HepG2 (cell line): ENCODE results near the gene PRSS8. TPM values are rescaled to one million over a fixed set of nuclear protein-coding genes. Genes with fewer than 3 reads are reported as not detected.

Experiments used
- ELF4 ChIP-seq: sonication (generic); formaldehyde crosslinking; IDR thresholded peaks from 2 replicates; pipeline ENCODE4 v1.5.0; 2020; ENCODE audit warnings: missing genetic modification reagents, mild to moderate bottlenecking, moderate library complexity, borderline replicate concordance
- NRL ChIP-seq: sonication (generic); formaldehyde crosslinking; IDR thresholded peaks from 2 replicates; pipeline ENCODE4 v1.5.0; 2020; ENCODE audit warnings: missing genetic modification reagents, mild to moderate bottlenecking, moderate library complexity, borderline replicate concordance
- PAX8 ChIP-seq: sonication (generic); formaldehyde crosslinking; IDR thresholded peaks from 2 replicates; pipeline ENCODE4 v1.8.0; 2022; ENCODE audit warnings: mild to moderate bottlenecking, missing genetic modification reagents, borderline replicate concordance
- RAD21 ChIP-seq: fragments of 450-650 bp; formaldehyde crosslinking; IDR thresholded peaks from 2 replicates; pipeline ENCODE4 v1.5.0; 2020; ENCODE audit warnings: mild to moderate bottlenecking
- SMC3 ChIP-seq: IDR thresholded peaks from 2 replicates; pipeline ENCODE4 v1.6.1; 2011; ENCODE audit warnings: low read length, improper control_type of control experiment
- SOX6 ChIP-seq, 2 experiments: fragments of 450-650 bp in 1 of 2; sonication (generic) in 1 of 2; formaldehyde crosslinking in 1 of 2; IDR thresholded peaks; 2 replicates each; pipeline versions ENCODE4 v1.4.0 to v1.6.1; 2017 to 2020; ENCODE audit warnings: antibody characterized with exemption in 1 of 2, mild to moderate bottlenecking in 1 of 2, missing genetic modification reagents in 1 of 2
- SRSF9 ChIP-seq: fragments of 200-400 bp; formaldehyde crosslinking; IDR thresholded peaks from 2 replicates; pipeline ENCODE4 v1.6.1; 2018; ENCODE audit warnings: borderline replicate concordance, mild to moderate bottlenecking, low read depth, low read length; ENCODE audit not compliant: insufficient read depth, poor library complexity, severe bottlenecking
- THAP11 ChIP-seq: IDR thresholded peaks from 2 replicates; pipeline ENCODE4 v1.6.1; 2016; ENCODE audit warnings: missing biosample characterization, missing genetic modification reagents
- ZNF816 ChIP-seq: sonication (generic); formaldehyde crosslinking; IDR thresholded peaks from 2 replicates; pipeline ENCODE4 v1.8.0; 2022; ENCODE audit warnings: missing genetic modification reagents, mild to moderate bottlenecking, borderline replicate concordance
- polyA plus RNA-seq, 8 experiments: library from polyadenylated mRNA; depleted of rRNA in 3 of 8; stranded (reverse) in 7 of 8; unstranded in 1 of 8; fragments of >200 nt; fragmentation: Illumina TruSeq in 4 of 8; extraction: Trizol in 4 of 8; gene quantifications; 2 replicates each; pipeline versions ENCODE4 v1.2.1 to v1.2.3, GENCODE V29; 2011 to 2016; ENCODE audit warnings: low read depth in 4 of 8, missing spikeins in 1 of 8, mixed read lengths in 1 of 8; ENCODE audit not compliant: insufficient read depth in 1 of 8
- total RNA-seq, 5 experiments: library from RNA; depleted of rRNA; stranded (reverse); fragments of >200 nt; fragmentation: Illumina TruSeq; extraction: Trizol; gene quantifications; 2 replicates each; pipeline ENCODE4 v1.2.3, GENCODE V29; 2016; ENCODE audit warnings: low read depth in 1 of 5
- TF ChIP-seq, protein P1 (sequence below): sonication (generic); formaldehyde crosslinking; IDR thresholded peaks from 2 replicates; pipeline ENCODE4 v1.4.0; 2020; ENCODE audit warnings: missing genetic modification reagents
- TF ChIP-seq, protein P2 (sequence below): IDR thresholded peaks from 2 replicates; pipeline ENCODE4 v1.6.1; 2016; ENCODE audit warnings: mild to moderate bottlenecking, missing biosample characterization, missing genetic modification reagents
- TF ChIP-seq, protein P3 (sequence below): sonication (generic); formaldehyde crosslinking; IDR thresholded peaks from 2 replicates; pipeline ENCODE4 v1.8.1; 2023; ENCODE audit warnings: missing genetic modification reagents, mild to moderate bottlenecking, borderline replicate concordance
- TF ChIP-seq, protein P4 (sequence below): sonication (generic); formaldehyde crosslinking; IDR thresholded peaks from 2 replicates; pipeline ENCODE4 v1.4.0; 2020; ENCODE audit warnings: mild to moderate bottlenecking, missing genetic modification reagents, borderline replicate concordance
- TF ChIP-seq, protein P5 (sequence below): IDR thresholded peaks from 2 replicates; pipeline ENCODE4 v1.6.1; 2018; ENCODE audit warnings: missing genetic modification reagents, mild to moderate bottlenecking, missing compliant biosample characterization
- TF ChIP-seq, protein P6 (sequence below): sonication (generic); formaldehyde crosslinking; IDR thresholded peaks from 2 replicates; pipeline ENCODE4 v1.8.0; 2022; ENCODE audit warnings: mild to moderate bottlenecking, missing genetic modification reagents

Gene PRSS8
- total and polyA plus RNA-seq, 2 of the 13 experiments (the other 11 are each of a cell fraction or from before 2014, with no cell fraction given) = 2.6 to 7.2 TPM

DNA sequence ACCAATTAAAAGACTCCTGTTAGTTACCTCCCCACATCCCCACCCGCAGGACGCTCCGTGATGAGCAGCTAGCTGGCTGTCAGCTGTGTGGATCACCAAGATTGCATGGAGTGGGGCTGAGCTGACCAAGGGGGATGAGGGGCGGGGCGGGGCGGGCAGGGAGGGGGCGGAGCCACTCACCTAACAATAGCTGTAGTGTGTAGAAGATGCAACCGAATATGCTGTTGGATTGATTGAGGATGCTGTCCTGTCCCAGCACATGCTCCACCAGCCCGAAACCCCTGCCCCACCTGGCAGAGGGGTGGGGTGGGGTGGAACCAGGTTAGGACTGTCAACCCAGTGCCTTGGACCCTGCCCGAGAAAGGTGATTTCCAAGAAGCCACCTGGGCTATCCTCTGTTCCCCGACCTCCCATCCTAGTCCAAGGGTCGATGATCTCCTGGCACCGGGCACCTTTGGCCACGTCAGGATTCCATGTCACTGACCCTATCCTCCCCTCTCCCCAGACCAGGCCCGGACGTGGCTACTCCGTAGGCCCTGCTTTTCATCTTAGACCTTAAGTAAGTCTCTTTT lies 42.3 kb downstream of the PRSS8 start (continued):
- TF ChIP-seq ELF4 (CRISPR knock-in tag) = no peak
- TF ChIP-seq PAX8 (CRISPR knock-in tag) = no peak
- TF ChIP-seq, protein P1, sequence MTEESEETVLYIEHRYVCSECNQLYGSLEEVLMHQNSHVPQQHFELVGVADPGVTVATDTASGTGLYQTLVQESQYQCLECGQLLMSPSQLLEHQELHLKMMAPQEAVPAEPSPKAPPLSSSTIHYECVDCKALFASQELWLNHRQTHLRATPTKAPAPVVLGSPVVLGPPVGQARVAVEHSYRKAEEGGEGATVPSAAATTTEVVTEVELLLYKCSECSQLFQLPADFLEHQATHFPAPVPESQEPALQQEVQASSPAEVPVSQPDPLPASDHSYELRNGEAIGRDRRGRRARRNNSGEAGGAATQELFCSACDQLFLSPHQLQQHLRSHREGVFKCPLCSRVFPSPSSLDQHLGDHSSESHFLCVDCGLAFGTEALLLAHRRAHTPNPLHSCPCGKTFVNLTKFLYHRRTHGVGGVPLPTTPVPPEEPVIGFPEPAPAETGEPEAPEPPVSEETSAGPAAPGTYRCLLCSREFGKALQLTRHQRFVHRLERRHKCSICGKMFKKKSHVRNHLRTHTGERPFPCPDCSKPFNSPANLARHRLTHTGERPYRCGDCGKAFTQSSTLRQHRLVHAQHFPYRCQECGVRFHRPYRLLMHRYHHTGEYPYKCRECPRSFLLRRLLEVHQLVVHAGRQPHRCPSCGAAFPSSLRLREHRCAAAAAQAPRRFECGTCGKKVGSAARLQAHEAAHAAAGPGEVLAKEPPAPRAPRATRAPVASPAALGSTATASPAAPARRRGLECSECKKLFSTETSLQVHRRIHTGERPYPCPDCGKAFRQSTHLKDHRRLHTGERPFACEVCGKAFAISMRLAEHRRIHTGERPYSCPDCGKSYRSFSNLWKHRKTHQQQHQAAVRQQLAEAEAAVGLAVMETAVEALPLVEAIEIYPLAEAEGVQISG (CRISPR knock-in tag) = peak; percentile 15; the same call in 1 of the 2 replicates
- peak; percentile 69; the same call in 1 of the 2 replicates for TF ChIP-seq THAP11 (CRISPR knock-in tag)
- no peak for TF ChIP-seq SRSF9
- TF ChIP-seq, protein P2, sequence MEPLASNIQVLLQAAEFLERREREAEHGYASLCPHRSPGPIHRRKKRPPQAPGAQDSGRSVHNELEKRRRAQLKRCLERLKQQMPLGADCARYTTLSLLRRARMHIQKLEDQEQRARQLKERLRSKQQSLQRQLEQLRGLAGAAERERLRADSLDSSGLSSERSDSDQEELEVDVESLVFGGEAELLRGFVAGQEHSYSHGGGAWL (CRISPR knock-in tag) = 0 out of 2 replicates have a peak, but pooled peaks have one; percentile 35
- TF ChIP-seq, protein P3, sequence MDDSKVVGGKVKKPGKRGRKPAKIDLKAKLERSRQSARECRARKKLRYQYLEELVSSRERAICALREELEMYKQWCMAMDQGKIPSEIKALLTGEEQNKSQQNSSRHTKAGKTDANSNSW (CRISPR knock-in tag) = no peak
- TF ChIP-seq ZNF816 (CRISPR knock-in tag) = no peak
- TF ChIP-seq RAD21 (CRISPR knock-in tag) = no peak
- TF ChIP-seq, protein P4, sequence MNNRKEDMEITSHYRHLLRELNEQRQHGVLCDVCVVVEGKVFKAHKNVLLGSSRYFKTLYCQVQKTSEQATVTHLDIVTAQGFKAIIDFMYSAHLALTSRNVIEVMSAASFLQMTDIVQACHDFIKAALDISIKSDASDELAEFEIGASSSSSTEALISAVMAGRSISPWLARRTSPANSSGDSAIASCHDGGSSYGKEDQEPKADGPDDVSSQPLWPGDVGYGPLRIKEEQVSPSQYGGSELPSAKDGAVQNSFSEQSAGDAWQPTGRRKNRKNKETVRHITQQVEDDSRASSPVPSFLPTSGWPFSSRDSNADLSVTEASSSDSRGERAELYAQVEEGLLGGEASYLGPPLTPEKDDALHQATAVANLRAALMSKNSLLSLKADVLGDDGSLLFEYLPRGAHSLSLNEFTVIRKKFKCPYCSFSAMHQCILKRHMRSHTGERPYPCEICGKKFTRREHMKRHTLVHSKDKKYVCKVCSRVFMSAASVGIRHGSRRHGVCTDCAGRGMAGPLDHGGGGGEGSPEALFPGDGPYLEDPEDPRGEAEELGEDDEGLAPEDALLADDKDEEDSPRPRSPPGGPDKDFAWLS (CRISPR knock-in tag) = no peak
- no peak for TF ChIP-seq SMC3
- TF ChIP-seq SOX6 (IDR thresholded peaks at IDR 0.05) = no peak
- peak; percentile 71 for TF ChIP-seq SOX6 (CRISPR knock-in tag; IDR thresholded peaks at IDR 0.05)
- no peak for TF ChIP-seq NRL (CRISPR knock-in tag)
- TF ChIP-seq, protein P5, sequence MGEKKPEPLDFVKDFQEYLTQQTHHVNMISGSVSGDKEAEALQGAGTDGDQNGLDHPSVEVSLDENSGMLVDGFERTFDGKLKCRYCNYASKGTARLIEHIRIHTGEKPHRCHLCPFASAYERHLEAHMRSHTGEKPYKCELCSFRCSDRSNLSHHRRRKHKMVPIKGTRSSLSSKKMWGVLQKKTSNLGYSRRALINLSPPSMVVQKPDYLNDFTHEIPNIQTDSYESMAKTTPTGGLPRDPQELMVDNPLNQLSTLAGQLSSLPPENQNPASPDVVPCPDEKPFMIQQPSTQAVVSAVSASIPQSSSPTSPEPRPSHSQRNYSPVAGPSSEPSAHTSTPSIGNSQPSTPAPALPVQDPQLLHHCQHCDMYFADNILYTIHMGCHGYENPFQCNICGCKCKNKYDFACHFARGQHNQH (CRISPR knock-in tag) = peak; percentile 18; the same call in 1 of the 2 replicates
- TF ChIP-seq, protein P6, sequence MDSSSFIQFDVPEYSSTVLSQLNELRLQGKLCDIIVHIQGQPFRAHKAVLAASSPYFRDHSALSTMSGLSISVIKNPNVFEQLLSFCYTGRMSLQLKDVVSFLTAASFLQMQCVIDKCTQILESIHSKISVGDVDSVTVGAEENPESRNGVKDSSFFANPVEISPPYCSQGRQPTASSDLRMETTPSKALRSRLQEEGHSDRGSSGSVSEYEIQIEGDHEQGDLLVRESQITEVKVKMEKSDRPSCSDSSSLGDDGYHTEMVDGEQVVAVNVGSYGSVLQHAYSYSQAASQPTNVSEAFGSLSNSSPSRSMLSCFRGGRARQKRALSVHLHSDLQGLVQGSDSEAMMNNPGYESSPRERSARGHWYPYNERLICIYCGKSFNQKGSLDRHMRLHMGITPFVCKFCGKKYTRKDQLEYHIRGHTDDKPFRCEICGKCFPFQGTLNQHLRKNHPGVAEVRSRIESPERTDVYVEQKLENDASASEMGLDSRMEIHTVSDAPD = no peak
